22Rv1 (cell line): ENCODE measurements around the gene TTLL7.

Source experiments
- H3K27ac ChIP-seq: fragments of 450-650 bp; 2 replicates; pipeline ENCODE4 v1.5.1; 2017
- CTCF ChIP-seq: fragments of 450-650 bp; IDR thresholded peaks from 2 replicates; pipeline ENCODE4 v1.5.1; 2017; ENCODE audit warnings: mild to moderate bottlenecking
- ZFX ChIP-seq: fragments of 450-650 bp; IDR thresholded peaks from 2 replicates; pipeline ENCODE4 v1.6.1; 2017; ENCODE audit warnings: antibody characterized with exemption, borderline replicate concordance

The TTLL7 gene

GRCh38 chr1:83883979-83884378 is 115.0 kb downstream of the TTLL7 start:
- H3K27ac ChIP-seq: no peak overlapping the region
- TF ChIP-seq ZFX (no peak), CTCF (no peak)

- TF ChIP-seq ZFX (no peak), CTCF (peak; percentile 87)
- H3K27ac ChIP-seq: peak overlapping the region; percentile 29; the same call in 1 of the 2 replicates
These were observed 116.0 kb downstream of the TTLL7 start for GRCh38 chr1:83882906-83883305.

GRCh38 chr1:83872515-83872914 is 126.4 kb downstream of the TTLL7 start:
- no peak for TF ChIP-seq ZFX
- TF ChIP-seq CTCF: no peak
- H3K27ac ChIP-seq: peak overlapping the region; percentile 49

GRCh38 chr1:83864991-83865390 is 133.9 kb downstream of the TTLL7 start:
- H3K27ac ChIP-seq: no peak overlapping the region
- no peak for TF ChIP-seq ZFX
- no peak for TF ChIP-seq CTCF

GRCh38 chr1:83860490-83861221 is 138.3 kb downstream of the TTLL7 start:
- H3K27ac ChIP-seq: no peak overlapping the region
- TF ChIP-seq ZFX (no peak), CTCF (peak; percentile 27; the same call in 1 of the 2 replicates)

- TF ChIP-seq ZFX (no peak), CTCF (no peak)
These were observed 141.2 kb downstream of the TTLL7 start for GRCh38 chr1:83857716-83858115.

GRCh38 chr1:83857103-83857502 is 141.8 kb downstream of the TTLL7 start:
- TF ChIP-seq ZFX (no peak), CTCF (peak; percentile 45)
- no peak overlapping the region for H3K27ac ChIP-seq

More at GRCh38 chr1:83857716-83858115, 141.2 kb downstream of the TTLL7 start:
- no peak overlapping the region for H3K27ac ChIP-seq
